Ectodermal cell (in vitro differentiated cells): ENCODE data around the gene CCT8L2.
"Not testable (repeated sequence)": the region's sequence is repeated elsewhere in the genome, so short reads cannot be mapped to it uniquely, and the experiment has no call there.

ENCODE experiments used
- H3K27ac ChIP-seq: 2 replicates; pipeline ENCODE4 v1.7.0; 2013; ENCODE audit warnings: mild to moderate bottlenecking, low read depth, low read length; ENCODE audit not compliant: insufficient read depth, poor library complexity, severe bottlenecking
- H3K27me3 ChIP-seq: 2 replicates; pipeline ENCODE4 v1.7.0; 2013; ENCODE audit warnings: mild to moderate bottlenecking, low read length; ENCODE audit not compliant: insufficient read depth, control insufficient read depth, poor library complexity, severe bottlenecking
- H3K36me3 ChIP-seq: one replicate; pipeline ENCODE4 v1.7.0; 2013; ENCODE audit warnings: low read length; ENCODE audit not compliant: control insufficient read depth, insufficient read depth
- H3K4me1 ChIP-seq: one replicate; pipeline ENCODE4 v1.7.0; 2013; ENCODE audit warnings: low read length; ENCODE audit not compliant: control insufficient read depth, insufficient read depth
- H3K4me3 ChIP-seq: 2 replicates; pipeline ENCODE4 v1.7.0; 2013; ENCODE audit warnings: low read depth, low read length, control low read depth; ENCODE audit not compliant: insufficient read depth
- H3K9me3 ChIP-seq: 2 replicates; pipeline ENCODE4 v1.7.0; 2013; ENCODE audit warnings: mild to moderate bottlenecking, low read length, moderate library complexity; ENCODE audit not compliant: control insufficient read depth
- WGBS, 2 experiments: methylation state at CpG; one replicate each; pipeline ENCODE4 v1.1.7; 2013; ENCODE audit warnings: missing lambda C conversion rate in 2 of 2; 5-methylcytosine and 5-hydroxymethylcytosine counted together

Gene CCT8L2

DNA sequence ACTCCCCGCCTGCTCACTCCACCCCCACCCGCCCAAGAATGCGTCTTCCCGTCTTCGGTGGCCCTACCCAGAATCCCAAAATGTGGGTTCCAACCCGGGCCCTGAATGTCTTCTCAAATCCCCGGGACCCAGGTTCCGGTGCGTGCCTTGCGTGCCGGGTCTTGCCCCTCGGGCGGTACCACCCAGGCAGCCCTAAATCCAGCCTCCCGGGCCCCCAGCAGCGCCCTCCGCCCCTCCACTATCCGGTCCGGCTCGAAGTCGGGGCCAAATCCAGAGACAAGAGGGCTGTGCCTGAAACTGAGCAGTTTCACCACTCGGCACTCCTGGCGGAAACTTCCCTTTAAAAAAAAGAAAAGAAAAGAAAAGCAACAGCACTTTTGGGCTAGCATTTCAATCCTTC, 16.3 kb upstream of the CCT8L2 start:
- WGBS, 2 experiments = 88% methylated on average over 22 of the region's 22 CpGs
- Histone ChIP-seq H3K4me3 (no peak overlapping the region), H3K27me3 (no peaks in the 10 kb centered on the region), H3K36me3 (no peaks in the 10 kb centered on the region), H3K9me3 (peaks cover 5% of the 10 kb centered on the region), H3K4me1 (no peaks in the 10 kb centered on the region), H3K27ac (no peak overlapping the region)

DNA sequence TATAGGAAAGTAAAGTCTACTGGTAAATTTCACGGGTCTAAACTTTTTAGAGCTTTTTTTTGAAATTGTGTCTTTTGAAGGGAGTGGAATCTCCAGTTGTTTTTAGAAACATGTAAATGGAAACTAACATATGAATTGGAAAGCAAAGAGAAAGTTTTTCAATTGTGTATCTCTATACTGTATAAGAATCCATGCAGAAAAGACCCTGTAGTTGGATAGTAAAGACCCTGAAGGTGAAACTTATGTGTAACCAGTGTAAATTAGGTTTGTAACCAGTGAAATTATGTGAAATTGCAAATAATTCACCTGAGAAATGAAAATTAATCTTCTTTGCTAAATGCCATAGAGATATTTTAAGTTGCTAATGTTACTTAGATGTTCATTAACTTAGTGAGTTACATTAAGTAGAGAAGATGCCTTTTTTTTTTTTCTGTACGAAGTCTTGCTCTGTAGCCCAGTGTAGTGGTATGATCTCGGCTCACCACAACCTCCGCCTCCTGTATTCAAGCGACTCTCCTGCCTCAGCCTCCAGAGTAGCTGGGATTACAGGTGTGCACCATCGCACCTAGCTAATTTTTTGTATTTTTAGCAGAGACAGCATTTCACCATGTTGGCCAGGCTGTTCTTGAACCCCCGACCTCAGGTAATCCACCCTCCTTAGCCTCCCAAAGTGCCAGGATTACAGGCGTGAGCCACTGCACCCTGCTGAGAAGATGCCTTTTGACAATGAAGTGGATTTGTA, 11.8 kb upstream of the CCT8L2 start:
- 79 to 82% methylated on average over 7 to 8 of the region's 8 CpGs for WGBS, 2 experiments
- H3K27me3 ChIP-seq, H3K27ac ChIP-seq, H3K4me3 ChIP-seq, H3K36me3 ChIP-seq, H3K4me1 ChIP-seq, H3K9me3 ChIP-seq: not testable (repeated sequence)

DNA sequence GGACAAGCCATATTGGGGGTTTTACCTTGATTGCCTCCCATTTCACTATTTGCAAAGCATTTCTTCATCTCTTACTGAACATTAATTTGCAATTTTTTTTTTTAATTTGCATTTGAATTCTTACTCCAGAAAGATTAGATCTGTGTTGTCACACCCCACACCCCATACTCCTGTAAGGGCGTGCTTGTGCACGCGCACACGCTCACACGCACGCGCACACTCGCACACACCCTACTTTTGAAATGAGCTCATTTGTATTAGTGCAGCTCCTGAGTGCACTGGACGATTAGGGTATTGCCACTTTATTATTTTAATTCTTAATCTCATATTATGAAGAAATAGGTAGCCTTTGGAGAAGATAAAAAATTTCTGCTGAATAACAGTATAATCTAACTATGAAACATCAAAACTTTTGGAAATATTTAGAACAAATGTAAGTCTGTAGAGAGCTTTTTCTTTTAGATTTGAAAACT, 11.2 kb upstream of the CCT8L2 start:
- H3K27me3 ChIP-seq, H3K4me1 ChIP-seq, H3K36me3 ChIP-seq, H3K27ac ChIP-seq, H3K4me3 ChIP-seq, H3K9me3 ChIP-seq: not testable (repeated sequence)
- no CpG with 5 or more reads among the region's 9 CpGs for WGBS, 2 experiments

DNA sequence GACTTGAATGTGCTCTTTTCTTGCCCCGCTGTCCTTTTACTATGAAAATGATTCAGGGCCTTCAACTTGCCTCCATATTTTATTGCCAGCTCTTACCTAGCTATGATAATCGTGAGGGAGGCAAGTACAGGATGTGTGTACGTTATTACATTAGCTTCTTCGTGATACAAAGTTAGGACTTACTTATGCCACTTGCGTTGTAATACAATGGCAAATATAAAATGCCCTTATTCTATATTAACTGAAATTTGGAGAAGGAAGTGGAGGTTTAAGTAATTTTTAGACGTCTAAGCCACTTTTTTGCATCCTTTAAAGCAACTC, 10.8 kb upstream of the CCT8L2 start:
- Histone ChIP-seq H3K27ac (no peak overlapping the region), H3K9me3 (peaks cover 3% of the 10 kb centered on the region), H3K4me3 (no peak overlapping the region), H3K27me3 (no peaks in the 10 kb centered on the region), H3K36me3 (no peaks in the 10 kb centered on the region), H3K4me1 (no peaks in the 10 kb centered on the region)
- WGBS, 2 experiments = 59 to 76% methylated on average over 6 of the region's 6 CpGs

DNA sequence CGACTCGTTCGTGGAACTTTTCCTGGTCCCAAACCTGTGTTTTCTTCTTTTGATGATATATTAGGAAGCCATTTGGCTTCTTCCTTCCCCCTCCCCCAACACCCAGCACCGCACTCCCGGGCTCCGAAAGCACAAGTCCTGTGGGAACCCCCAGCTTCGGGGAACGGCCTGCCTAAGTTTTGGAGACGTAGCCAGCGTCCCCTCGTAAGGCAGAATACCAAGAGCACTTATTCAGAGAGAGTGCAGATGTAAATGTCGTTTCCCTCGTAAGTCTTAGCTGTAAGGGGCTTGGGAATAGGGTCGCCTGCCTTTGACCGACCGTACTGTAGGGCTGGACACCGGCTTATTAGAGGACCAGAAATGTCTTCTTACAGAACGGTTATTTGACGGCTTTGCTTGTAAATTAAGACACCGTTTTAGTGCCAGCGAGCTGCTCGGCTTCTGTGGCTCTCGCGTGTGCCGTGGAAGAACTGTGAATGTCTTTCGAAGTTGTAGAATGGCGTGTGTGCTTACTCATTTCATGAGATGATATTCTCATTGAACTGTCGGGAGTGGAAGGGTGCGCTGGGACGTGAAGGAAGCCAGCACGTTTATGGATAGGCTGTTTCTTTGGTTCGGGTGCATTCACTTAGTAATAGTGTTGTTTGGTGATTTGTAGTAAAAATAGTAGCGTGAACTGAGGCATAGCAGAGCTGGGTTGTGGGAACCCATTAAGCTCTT, 10.3 kb upstream of the CCT8L2 start:
- not testable (repeated sequence) for H3K4me3 ChIP-seq, H3K27ac ChIP-seq, H3K36me3 ChIP-seq, H3K9me3 ChIP-seq, H3K27me3 ChIP-seq, H3K4me1 ChIP-seq
- 89 to 90% methylated on average over 33 of the region's 33 CpGs for WGBS, 2 experiments

DNA sequence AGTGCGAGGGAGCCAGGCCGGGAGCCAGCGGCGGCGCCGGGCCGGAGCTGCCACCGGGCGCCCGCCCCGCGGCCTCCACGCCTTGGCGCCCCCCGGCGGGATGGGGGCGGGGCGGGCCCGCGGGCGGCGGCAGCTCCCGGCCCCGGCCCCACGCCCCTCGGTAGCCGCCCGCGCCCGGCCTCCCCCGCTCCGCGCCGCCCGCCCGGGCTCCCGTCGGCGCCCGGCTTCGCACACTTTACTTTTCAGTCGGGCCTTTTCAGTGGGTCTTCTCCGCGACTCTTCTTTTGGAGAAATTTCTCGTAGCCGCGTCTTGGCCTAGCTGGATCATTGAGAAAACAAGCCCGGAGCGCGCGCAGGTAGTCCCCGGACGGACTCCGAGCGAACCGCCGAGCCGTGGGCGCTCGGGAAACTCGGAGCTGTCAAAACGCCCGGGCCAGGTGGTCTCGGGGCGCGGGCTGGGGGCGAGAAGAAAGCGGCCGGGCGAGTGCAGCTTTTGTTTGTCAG, 9.7 kb upstream of the CCT8L2 start:
- H3K4me1 ChIP-seq, H3K4me3 ChIP-seq, H3K27me3 ChIP-seq, H3K9me3 ChIP-seq, H3K36me3 ChIP-seq, H3K27ac ChIP-seq: not testable (repeated sequence)
- 89 to 90% methylated on average over 70 of the region's 70 CpGs for WGBS, 2 experiments

DNA sequence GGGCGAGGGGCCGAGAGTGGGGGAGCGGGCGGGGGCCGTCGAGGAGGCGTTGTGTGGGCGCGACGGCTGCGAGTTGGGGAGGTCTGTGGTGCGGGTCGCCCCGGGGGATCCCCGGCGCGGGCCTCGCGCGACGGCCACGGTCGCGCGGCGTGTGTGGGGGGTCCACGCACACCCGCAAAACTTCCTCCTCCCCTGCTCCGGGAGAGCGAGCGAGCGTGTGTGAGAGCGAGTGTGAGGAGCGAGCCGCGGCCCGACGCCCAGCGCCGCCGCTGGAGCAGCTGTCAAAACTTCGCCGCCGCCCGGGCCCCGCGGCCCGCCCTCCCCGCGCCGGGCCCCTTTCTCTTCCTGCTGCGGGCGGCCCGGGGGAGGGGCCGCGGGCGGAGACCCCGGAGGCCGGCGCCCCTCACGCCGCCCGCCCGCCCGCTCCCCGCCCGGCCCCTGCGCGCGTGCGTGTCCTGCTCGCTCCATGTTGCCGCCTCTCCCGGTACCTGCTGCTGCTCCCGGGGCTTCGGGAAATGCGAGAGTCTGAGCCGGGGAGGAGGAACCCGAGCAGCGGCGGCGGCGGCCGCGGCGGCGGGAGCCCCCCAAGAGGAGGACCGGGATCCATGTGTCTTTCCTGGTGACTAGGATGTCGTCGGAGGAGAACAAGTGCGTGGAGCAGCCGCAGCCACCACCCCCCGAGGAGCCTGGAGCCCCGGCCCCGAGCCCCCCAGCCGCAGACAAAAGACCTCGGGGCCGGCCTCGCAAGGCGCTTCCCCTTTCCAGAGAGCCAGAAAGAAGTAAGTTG, 9.0 kb upstream of the CCT8L2 start:
- H3K9me3 ChIP-seq = no peaks in the 10 kb centered on the region

DNA sequence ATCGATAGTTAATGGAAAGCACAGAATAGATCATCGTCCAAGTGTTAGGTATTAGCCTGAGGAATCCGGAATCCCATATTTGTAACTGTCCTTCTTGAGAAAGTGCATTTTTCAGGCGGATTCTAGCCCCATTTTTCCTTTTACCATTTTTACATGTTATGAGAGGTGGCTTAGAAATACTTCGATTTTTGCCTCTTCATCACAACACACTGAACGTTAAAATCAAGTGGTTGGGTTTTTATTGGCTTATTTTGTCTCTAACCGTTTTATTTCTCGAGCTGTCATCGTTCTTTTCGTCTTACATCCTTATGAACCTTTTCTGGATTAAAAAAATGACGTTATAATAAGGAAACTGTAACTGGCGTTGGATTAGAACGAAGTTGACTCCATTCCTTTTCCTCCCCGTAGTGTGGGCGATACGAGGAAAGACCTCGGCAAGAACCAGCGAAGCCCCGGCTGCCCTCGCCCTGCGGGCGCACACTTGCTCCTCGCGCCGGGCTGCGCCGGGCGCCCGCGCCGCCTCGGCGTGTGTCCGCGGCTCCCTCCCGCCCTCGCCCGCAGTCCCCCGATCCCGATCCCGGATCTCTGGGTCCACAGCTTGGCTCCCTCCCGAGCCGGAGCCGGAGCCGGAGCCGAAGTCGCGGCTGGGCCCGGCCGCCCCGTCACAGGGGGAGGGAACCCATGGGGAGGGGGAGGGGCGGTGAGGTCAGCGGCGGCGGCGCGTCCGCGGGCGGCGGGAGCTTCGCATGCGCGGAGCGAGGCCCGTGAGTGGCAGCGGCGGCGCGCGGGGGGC, 8.2 kb upstream of the CCT8L2 start:
- H3K36me3 ChIP-seq, H3K4me1 ChIP-seq, H3K4me3 ChIP-seq, H3K27me3 ChIP-seq, H3K9me3 ChIP-seq, H3K27ac ChIP-seq: not testable (repeated sequence)
- WGBS, 2 experiments = 90 to 91% methylated on average over 67 to 69 of the region's 71 CpGs

More for the DNA sequence above, 9.0 kb upstream of the CCT8L2 start:
- no peaks in the 10 kb centered on the region for H3K27me3 ChIP-seq
- H3K4me1 ChIP-seq = no peaks in the 10 kb centered on the region
- no peak overlapping the region for H3K27ac ChIP-seq
- no peaks in the 10 kb centered on the region for H3K36me3 ChIP-seq
- no peak overlapping the region for H3K4me3 ChIP-seq
- WGBS, 2 experiments = 94 to 95% methylated on average over 100 of the region's 100 CpGs

DNA sequence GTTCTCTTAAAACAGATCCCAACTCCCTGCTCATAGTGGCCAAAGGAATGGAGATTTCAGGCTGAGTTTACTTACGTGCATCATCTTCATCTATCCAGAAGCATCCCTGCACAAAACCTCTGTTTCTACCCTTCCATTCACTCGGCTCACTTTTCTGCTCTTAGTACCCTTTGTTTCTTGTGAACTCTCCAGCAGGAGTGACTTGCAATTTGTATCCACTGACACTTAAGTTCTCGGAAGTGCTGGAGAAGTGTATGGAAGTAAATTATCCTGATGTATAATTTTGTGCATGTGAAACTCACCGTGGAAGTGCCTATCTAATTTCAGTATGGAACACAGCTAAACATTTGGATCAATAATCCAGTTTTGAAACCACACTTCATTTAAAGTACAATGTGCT, 7.0 kb upstream of the CCT8L2 start:
- not testable (repeated sequence) for H3K27me3 ChIP-seq

More for the DNA sequence above, 7.0 kb upstream of the CCT8L2 start:
- not testable (repeated sequence) for H3K4me3 ChIP-seq, H3K27ac ChIP-seq, H3K9me3 ChIP-seq, H3K36me3 ChIP-seq, H3K4me1 ChIP-seq
- WGBS, 2 experiments = 75 to 85% methylated on average over 3 to 4 of the region's 4 CpGs
